Breast epithelium (tissue), 4 donors: Measurements from ENCODE around the gene GNMT. TPM values are rescaled to one million over a fixed set of nuclear protein-coding genes. Genes with fewer than 3 reads are reported as not detected.

ENCODE experiments used
- DNase-seq, 2 donors: peaks; one replicate each; pipeline ENCODE4 v3.0.0-alpha.2; 2019; ENCODE audit warnings: low spot score in 2 of 2
- H3K27ac ChIP-seq, 2 donors: fragments of 200-600 bp; sonication (generic) in 1 of 2; one replicate each; pipeline ENCODE4 v1.5.1; 2016 to 2019; ENCODE audit warnings: mild to moderate bottlenecking in 1 of 2
- H3K27me3 ChIP-seq, 2 donors: fragments of 200-600 bp; sonication (generic) in 1 of 2; one replicate each; pipeline versions ENCODE4 v1.5.1 to v1.6.0; 2017 to 2019; ENCODE audit warnings: control low read depth in 1 of 2, mild to moderate bottlenecking in 1 of 2
- H3K36me3 ChIP-seq: fragments of 200-600 bp; one replicate; pipeline ENCODE4 v1.5.1; 2019
- H3K4me1 ChIP-seq, 2 donors: fragments of 200-600 bp; sonication (generic); one replicate each; pipeline ENCODE4 v1.5.1; 2016 to 2019; ENCODE audit warnings: control low read depth in 1 of 2
- H3K4me3 ChIP-seq, 3 donors: fragments of 200-600 bp; sonication (generic); 1 replicate in 2 of 3; 2 replicates in 1 of 3; pipeline ENCODE4 v1.5.1; 2016 to 2019; ENCODE audit warnings: mild to moderate bottlenecking in 3 of 3, moderate library complexity in 2 of 3
- H3K9me3 ChIP-seq, 2 donors: fragments of 200-600 bp; sonication (generic) in 1 of 2; one replicate each; pipeline ENCODE4 v1.5.1; 2016 to 2019; ENCODE audit warnings: control low read depth in 1 of 2
- POLR2A ChIP-seq: fragments of 450-650 bp; IDR thresholded peaks from one replicate; pipeline ENCODE4 v1.6.1; 2016; ENCODE audit warnings: antibody characterized with exemption, mild to moderate bottlenecking, moderate library complexity
- POLR2AphosphoS5 ChIP-seq, 3 donors: sonication (generic); formaldehyde crosslinking; IDR thresholded peaks; one replicate each; pipeline ENCODE4 v1.6.1; 2017; ENCODE audit warnings: antibody characterized with exemption in 3 of 3
- intact Hi-C: fragments of 100-400 bp; cut with DNase I; formaldehyde crosslinking; loops from one replicate; pipeline ENCODE4 v1.15.1; 2023; ENCODE audit warnings: low total_unique reads
- total RNA-seq, 3 donors: library from RNA; depleted of rRNA; stranded (reverse); fragments of >200 nt; gene quantifications; one replicate each; pipeline ENCODE4 v1.1.0, GENCODE V29; 2016
- TF ChIP-seq, protein P1 (sequence below), 3 donors: fragments of 450-650 bp; IDR thresholded peaks; one replicate each; pipeline ENCODE4 v1.5.1; 2016 to 2017; ENCODE audit warnings: antibody characterized with exemption in 3 of 3, mild to moderate bottlenecking in 3 of 3, moderate library complexity in 3 of 3

Gene GNMT
- total RNA-seq, 3 donors from 2014 or later = 0.32 to 5.9 (median 1.8) TPM

DNA sequence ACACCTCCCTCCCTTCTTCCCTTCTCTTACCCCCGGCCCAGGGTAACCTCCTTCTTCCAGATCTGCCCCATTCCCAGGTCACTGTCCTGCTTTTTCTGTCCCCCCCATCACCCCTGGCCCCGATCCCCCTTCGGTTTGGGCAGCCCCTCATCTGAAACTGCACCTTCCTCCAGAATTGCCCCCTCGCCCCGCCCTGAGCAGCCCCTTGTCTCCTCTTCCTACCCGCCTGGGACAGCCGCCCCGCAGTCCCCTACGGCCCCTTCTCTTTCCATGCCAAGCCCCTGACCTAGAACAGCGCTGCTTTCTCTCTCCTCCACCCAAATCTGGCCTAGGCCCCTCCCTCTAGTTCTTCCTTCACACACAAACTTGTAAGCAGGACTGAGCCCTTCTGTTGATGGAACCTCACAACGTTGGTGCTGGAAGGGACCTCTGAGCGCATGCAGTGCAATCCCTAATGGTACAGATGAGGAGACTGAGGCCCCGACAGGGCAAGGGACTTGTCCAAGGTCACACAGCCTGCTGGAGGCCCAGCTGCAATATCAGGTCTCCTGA is 24.4 kb downstream of the GNMT start:
- Histone ChIP-seq H3K27me3 (no peaks in the 10 kb centered on the region), H3K9me3 (no peaks in the 10 kb centered on the region), H3K4me1 (peaks cover under 1 to 7% of the 10 kb centered on the region in 2 donors), H3K4me3 (peak overlapping the region; percentile 88 to 92 (median 90)), H3K36me3 (no peaks in the 10 kb centered on the region), H3K27ac (peak overlapping the region; percentile 85 to 92)
- DNase-seq = no peak
- intact Hi-C loops = loop anchor here (10.0 kb wide), 1 partner anchor 1050 kb away; no protein-coding TSS in a partner anchor
- TF ChIP-seq POLR2A (no peak), POLR2AphosphoS5 (IDR thresholded peaks at IDR 0.05) (no peak)
- TF ChIP-seq, protein P1, sequence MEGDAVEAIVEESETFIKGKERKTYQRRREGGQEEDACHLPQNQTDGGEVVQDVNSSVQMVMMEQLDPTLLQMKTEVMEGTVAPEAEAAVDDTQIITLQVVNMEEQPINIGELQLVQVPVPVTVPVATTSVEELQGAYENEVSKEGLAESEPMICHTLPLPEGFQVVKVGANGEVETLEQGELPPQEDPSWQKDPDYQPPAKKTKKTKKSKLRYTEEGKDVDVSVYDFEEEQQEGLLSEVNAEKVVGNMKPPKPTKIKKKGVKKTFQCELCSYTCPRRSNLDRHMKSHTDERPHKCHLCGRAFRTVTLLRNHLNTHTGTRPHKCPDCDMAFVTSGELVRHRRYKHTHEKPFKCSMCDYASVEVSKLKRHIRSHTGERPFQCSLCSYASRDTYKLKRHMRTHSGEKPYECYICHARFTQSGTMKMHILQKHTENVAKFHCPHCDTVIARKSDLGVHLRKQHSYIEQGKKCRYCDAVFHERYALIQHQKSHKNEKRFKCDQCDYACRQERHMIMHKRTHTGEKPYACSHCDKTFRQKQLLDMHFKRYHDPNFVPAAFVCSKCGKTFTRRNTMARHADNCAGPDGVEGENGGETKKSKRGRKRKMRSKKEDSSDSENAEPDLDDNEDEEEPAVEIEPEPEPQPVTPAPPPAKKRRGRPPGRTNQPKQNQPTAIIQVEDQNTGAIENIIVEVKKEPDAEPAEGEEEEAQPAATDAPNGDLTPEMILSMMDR (IDR thresholded peaks at IDR 0.05) = no peak

DNA sequence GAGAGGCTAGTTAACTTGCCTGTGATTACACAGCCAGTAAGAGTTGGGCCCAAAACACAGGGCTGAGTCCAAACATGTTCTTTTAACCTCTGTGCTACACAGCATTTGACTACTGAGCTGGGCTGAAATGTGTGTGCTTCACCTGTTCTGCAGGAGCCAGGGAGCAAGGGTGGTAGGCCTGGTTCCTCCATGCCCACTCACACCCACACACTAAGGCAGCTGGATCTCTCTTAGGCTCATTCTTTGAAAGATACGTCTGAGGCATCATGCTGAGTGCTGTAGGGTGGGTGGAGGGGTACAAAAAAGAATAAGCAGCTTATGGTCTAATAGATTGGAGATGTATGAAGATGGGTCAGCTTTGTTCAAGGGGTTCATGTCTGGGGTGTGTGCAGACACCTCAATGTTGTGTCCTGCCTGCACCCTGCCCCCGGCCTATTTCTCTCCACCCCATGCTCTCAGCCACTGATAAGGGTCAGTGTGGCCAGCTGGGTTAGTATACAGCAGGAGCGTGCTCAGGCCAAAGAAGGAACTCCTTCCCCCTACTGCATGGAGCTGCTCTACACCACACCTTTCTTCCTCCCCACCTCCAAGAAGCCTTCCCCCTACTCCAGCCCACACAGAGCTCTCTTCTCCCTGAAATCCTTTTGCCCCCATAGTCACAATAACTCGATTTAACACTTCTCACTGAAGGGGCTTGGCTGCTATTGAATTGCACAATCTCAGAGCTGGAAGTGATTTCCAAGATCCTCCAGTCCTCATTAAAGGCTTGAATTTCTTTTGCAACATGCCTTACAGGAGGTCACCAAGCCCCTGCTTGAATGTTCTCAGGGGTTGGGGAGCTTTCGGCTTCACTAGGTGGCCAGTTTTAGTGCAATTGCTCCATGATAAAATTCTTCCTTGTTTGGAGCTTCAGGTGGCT is 27.2 kb downstream of the GNMT start:
- TF ChIP-seq, protein P1 (IDR thresholded peaks at IDR 0.05) = no peak
- TF ChIP-seq POLR2A (no peak), POLR2AphosphoS5 (IDR thresholded peaks at IDR 0.05) (no peak)
- Histone ChIP-seq H3K27ac (peak overlapping the region in 1 of 2 donors; percentile 75), H3K4me1 (peaks cover 0 to 7% of the 10 kb centered on the region in 2 donors), H3K27me3 (no peaks in the 10 kb centered on the region), H3K9me3 (no peaks in the 10 kb centered on the region), H3K36me3 (no peaks in the 10 kb centered on the region), H3K4me3 (peak overlapping the region in 1 of 3 donors; percentile 15)
- intact Hi-C loops = loop anchor here (10.0 kb wide), 1 partner anchor 1053 kb away; no protein-coding TSS in a partner anchor
- no peak for DNase-seq

DNA sequence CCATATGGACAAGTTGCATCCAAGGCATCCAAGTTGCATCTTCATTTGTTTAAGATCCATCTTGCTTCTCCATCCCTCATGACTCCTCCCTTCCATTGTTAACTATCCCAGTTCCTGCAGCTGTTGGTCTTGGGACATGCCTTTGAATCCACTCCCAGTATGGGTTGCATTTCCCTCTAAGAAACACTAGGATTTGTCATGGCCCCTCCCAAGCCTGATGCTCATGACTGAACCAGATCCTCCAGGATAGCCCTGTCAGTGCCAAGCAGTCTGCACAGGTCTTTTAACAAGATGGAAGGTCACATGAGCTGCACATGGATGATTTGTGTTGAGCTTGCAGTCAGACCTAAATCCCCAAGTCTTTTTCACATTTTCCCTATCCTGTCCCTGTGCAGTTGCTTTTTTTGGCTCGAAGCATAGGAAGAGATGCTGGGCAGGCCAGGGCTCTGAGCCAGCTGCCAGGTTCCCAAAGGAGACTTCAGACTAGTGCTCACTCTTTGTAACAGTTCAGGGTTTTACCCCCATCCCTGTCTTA is 28.0 kb downstream of the GNMT start:
- intact Hi-C loops = loop anchor here (10.0 kb wide), 1 partner anchor 1054 kb away; no protein-coding TSS in a partner anchor
- H3K27ac ChIP-seq = no peak overlapping the region

DNA sequence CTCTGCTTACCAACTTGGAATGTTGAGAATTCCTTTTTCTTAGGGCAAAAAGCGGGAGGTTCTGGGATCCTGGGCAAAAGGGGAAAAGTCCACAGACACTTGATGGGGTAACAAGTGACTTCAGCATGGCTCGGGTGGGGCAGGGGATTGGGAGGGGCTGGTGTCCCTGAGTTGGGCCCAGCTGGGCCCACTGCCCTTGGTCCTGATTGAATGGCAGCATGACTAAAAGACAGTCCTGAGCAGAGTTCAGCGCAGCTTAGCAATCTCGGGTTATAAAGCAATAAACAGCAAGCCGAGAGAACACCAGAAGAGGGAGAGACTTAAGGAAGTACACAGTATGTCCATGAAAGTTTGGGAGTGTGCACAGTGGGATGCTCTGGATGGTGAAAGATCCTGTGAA is 29.4 kb downstream of the GNMT start:
- DNase-seq = no peak
- Histone ChIP-seq H3K27me3 (no peaks in the 10 kb centered on the region), H3K9me3 (no peaks in the 10 kb centered on the region), H3K27ac (no peak overlapping the region), H3K36me3 (no peaks in the 10 kb centered on the region), H3K4me3 (no peak overlapping the region), H3K4me1 (peaks cover 0 to 7% of the 10 kb centered on the region in 2 donors)
- intact Hi-C loops = loop anchor here (10.0 kb wide), 1 partner anchor 1055 kb away; no protein-coding TSS in a partner anchor
- TF ChIP-seq POLR2A = no peak
- TF ChIP-seq POLR2AphosphoS5 (IDR thresholded peaks at IDR 0.05) = no peak

More for the DNA sequence above, 28.0 kb downstream of the GNMT start:
- Histone ChIP-seq H3K36me3 (no peaks in the 10 kb centered on the region), H3K4me3 (no peak overlapping the region), H3K9me3 (no peaks in the 10 kb centered on the region), H3K4me1 (peaks cover 0 to 7% of the 10 kb centered on the region in 2 donors), H3K27me3 (no peaks in the 10 kb centered on the region)
- TF ChIP-seq, protein P1 (IDR thresholded peaks at IDR 0.05) = no peak
- no peak for TF ChIP-seq POLR2AphosphoS5 (IDR thresholded peaks at IDR 0.05)
- TF ChIP-seq POLR2A = no peak
- DNase-seq = no peak

DNA sequence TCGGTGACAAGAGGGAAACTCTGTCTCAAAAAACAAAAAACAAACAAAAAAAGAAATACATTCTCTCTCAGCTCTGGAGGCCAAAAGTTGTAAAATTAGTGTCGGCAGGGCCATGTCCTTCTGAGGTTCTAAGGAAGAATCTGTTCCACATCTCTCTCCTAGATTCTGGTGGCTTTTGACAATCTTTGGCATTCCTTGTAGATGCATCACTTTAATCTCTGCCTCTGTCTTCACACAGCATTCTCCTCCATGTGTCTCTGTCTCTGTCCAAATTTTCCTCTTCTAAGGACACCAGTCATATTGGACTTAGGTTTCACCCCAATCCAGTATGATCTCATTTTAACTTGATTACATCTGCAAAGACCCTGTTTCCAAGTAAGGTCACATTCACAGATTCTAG is 32.9 kb downstream of the GNMT start:
- Histone ChIP-seq H3K27ac (no peak overlapping the region), H3K9me3 (no peaks in the 10 kb centered on the region), H3K36me3 (no peaks in the 10 kb centered on the region), H3K27me3 (no peaks in the 10 kb centered on the region), H3K4me3 (no peak overlapping the region), H3K4me1 (no peaks in the 10 kb centered on the region)
- no peak for DNase-seq
- intact Hi-C loops = no loop called here
- TF ChIP-seq, protein P1 (IDR thresholded peaks at IDR 0.05) = no peak
- TF ChIP-seq POLR2AphosphoS5 (IDR thresholded peaks at IDR 0.05) (no peak), POLR2A (no peak)
